Measurements from ENCODE around the gene ZFAND3.

DNA sequence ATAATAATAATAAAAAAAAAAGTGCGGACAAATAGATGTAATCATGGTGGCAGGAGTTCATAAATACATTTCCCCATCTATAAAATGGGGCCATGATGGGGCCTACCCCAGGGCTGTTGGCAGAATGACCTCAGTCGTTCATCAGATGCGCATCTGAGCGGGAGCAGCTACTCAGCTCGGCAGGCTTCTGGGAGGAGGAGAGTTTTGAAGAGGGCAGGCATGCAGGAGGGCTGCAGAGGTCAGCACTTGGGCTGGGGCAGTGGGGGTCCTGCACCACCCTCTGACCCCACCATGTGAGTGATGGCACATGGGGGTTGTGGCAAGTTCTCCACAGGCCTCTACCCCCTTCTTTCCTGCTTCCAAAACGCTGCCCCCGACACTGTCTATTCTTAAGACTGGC is 373.5 kb downstream of the ZFAND3 start:
- TF ChIP-seq, protein P1, sequence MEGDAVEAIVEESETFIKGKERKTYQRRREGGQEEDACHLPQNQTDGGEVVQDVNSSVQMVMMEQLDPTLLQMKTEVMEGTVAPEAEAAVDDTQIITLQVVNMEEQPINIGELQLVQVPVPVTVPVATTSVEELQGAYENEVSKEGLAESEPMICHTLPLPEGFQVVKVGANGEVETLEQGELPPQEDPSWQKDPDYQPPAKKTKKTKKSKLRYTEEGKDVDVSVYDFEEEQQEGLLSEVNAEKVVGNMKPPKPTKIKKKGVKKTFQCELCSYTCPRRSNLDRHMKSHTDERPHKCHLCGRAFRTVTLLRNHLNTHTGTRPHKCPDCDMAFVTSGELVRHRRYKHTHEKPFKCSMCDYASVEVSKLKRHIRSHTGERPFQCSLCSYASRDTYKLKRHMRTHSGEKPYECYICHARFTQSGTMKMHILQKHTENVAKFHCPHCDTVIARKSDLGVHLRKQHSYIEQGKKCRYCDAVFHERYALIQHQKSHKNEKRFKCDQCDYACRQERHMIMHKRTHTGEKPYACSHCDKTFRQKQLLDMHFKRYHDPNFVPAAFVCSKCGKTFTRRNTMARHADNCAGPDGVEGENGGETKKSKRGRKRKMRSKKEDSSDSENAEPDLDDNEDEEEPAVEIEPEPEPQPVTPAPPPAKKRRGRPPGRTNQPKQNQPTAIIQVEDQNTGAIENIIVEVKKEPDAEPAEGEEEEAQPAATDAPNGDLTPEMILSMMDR (IDR thresholded peaks at IDR 0.05; ENCODE audit: insufficient read depth, low read depth, low read length) = no peak
- no peak for TF ChIP-seq EZH2 (IDR thresholded peaks at IDR 0.05; ENCODE audit: insufficient read depth, low read length)

All from astrocyte (in vitro differentiated cells and primary cell).